ENCODE results near the gene SPG7.

DNA sequence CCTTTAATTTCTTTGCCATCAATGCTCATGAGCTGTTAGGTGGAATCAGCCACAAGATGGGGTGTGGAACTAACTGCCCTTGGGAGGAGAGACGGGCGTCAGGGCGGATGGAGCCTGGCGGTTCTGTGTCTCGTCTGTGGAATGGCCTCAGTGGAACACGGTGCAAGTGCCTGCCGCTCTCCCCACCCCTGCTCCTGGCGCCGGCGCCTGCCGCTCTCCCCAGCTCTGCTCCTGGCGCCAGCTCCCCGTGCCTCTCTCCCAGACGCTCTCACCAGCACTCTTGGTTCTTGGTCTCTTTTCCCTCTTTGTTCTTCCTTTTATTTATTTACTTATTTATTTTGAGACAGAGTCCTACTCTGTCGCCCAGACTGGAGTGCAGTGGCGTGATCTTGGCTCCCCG is 39.1 kb downstream of the SPG7 start:
- TF ChIP-seq POLR2A (IDR thresholded peaks at IDR 0.05; ENCODE audit: low read depth, low read length) (no peak), TAF1 (IDR thresholded peaks at IDR 0.05; ENCODE audit: low read depth, low read length) (no peak), POLR2AphosphoS5 (IDR thresholded peaks at IDR 0.05; ENCODE audit: low read depth, low read length) (no peak), SPI1 (IDR thresholded peaks at IDR 0.05; ENCODE audit: low read depth, low read length) (no peak), PAX5 (IDR thresholded peaks at IDR 0.05; ENCODE audit: insufficient read depth, low read length, severe bottlenecking) (no peak)
